Ovary (tissue), 3 donors: ENCODE measurements around the gene LSM12.

Experiments used
- EP300 ChIP-seq: sonication (generic); formaldehyde crosslinking; IDR thresholded peaks from one replicate; pipeline ENCODE4 v1.6.1; 2017; ENCODE audit warnings: antibody characterized with exemption
- TF ChIP-seq, protein P1 (sequence below), 3 donors: fragments of 450-650 bp in 2 of 3; fragments of 200-600 bp in 1 of 3; IDR thresholded peaks; one replicate each; pipeline versions ENCODE4 v1.5.1 to v1.8.0; 2016 to 2022; ENCODE audit warnings: antibody characterized with exemption in 3 of 3, mild to moderate bottlenecking in 1 of 3
- donor health status: DM: no; HTN: no; CAD: no.

DNA sequence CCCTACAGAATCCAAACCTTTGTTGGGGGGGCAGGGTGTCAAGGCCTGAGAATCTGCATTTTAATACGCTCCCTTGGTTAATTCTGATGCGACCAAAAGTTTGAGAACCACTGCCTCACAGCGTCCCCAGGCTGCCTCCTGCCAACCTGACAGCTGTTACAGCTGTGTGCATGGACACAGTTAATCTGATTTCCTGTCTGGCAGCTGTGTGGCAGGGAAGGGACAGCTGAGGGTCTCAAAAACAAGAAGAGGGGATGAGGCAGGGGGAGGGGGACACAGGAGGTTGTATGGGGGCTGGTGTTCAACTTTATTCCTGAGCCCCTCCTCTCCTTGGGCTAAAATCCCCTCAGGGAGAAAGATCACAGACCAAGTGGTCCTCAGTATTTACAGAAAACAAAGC is 39.5 kb upstream of the LSM12 start:
- TF ChIP-seq, protein P1, sequence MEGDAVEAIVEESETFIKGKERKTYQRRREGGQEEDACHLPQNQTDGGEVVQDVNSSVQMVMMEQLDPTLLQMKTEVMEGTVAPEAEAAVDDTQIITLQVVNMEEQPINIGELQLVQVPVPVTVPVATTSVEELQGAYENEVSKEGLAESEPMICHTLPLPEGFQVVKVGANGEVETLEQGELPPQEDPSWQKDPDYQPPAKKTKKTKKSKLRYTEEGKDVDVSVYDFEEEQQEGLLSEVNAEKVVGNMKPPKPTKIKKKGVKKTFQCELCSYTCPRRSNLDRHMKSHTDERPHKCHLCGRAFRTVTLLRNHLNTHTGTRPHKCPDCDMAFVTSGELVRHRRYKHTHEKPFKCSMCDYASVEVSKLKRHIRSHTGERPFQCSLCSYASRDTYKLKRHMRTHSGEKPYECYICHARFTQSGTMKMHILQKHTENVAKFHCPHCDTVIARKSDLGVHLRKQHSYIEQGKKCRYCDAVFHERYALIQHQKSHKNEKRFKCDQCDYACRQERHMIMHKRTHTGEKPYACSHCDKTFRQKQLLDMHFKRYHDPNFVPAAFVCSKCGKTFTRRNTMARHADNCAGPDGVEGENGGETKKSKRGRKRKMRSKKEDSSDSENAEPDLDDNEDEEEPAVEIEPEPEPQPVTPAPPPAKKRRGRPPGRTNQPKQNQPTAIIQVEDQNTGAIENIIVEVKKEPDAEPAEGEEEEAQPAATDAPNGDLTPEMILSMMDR (IDR thresholded peaks at IDR 0.05), result no peak
- no peak for TF ChIP-seq EP300
